ENCODE results near the gene PACSIN2. TPM values are rescaled to one million over a fixed set of nuclear protein-coding genes. Genes with fewer than 3 reads are reported as not detected.

PACSIN2 gene
- total and polyA plus RNA-seq, 2 of the 13 experiments (the other 11 are each of a cell fraction or from before 2014, with no cell fraction given), result 54.1 to 68.8 TPM

GRCh38 chr22:42862045-42862734 is 152.8 kb downstream of the PACSIN2 start:
- intact Hi-C loops (cut with micrococcal nuclease; ENCODE audit: unreplicated experiment), result no loop called here
- no peaks in the 10 kb centered on the region for H4K20me1 ChIP-seq (ENCODE audit: insufficient read depth, low read length)
- no peak overlapping the region for H3K9ac ChIP-seq (ENCODE audit: insufficient read depth, low read depth, low read length)
- ChIA-PET CTCF (ENCODE audit: low intra/inter-chr PET ratio, low total read pairs) (no interaction called here), POLR2A (interaction anchor here (1.1 kb wide), 1 partner anchor 153 kb away, joined by 4 read pairs; the partner anchor contains the start of gene PACSIN2)
- H3K79me2 ChIP-seq (ENCODE audit: insufficient read depth, low read length), result no peaks in the 10 kb centered on the region
- 63% methylated on average over 7 of the region's 7 CpGs for WGBS (ENCODE audit: low lambda C conversion rate)
- no TSS peak for BruUV-seq (replicated peaks)
- peaks cover 33% of the 10 kb centered on the region for H3K4me1 ChIP-seq (ENCODE audit: insufficient read depth, low read length)
- H3K36me3 ChIP-seq (replicated peaks in 1 of 2; ENCODE audit: control insufficient read depth in 1 of 2, insufficient read depth in 2 of 2, low read length in 2 of 2), result no peaks in the 10 kb centered on the region; a peak in 1 of 5 replicates
- no peak overlapping the region; the same call in 1 of the 2 replicates for H3K4me2 ChIP-seq (ENCODE audit: low read depth, low read length)
- peak overlapping the region; percentile 34 for H3K27ac ChIP-seq (ENCODE audit: extremely low read length, insufficient read depth, low read length)
- in situ Hi-C loops (cut with HindIII; ENCODE audit: extremely low pct_ligation_motif_present, low pct_unique_long_range_greater_than_20kb), result no loop called here
- H3K9me3 ChIP-seq (ENCODE audit: low read length), result no peaks in the 10 kb centered on the region
- FAIRE-seq, result no peak
- no peak overlapping the region for H3K4me3 ChIP-seq (replicated peaks in 1 of 3; ENCODE audit: insufficient read depth in 1 of 3, low read depth in 2 of 3, low read length in 3 of 3)
- H3K27me3 ChIP-seq (ENCODE audit: control insufficient read depth in 1 of 2, insufficient read depth in 2 of 2, low read length in 2 of 2), result no peaks in the 10 kb centered on the region
- H2AFZ ChIP-seq (ENCODE audit: low read length), result no peak overlapping the region
- peak; percentile 62 for DNase-seq (ENCODE audit: low spot score)
- ATAC-seq, result peak; percentile 11; the same call in 1 of the 3 replicates
- TF ChIP-seq ZNF12 (CRISPR knock-in tag; IDR thresholded peaks at IDR 0.05) (no peak), LRRFIP1 (CRISPR knock-in tag; conservative IDR thresholded peaks at IDR 0.05) (no peak), CEBPB (IDR thresholded peaks at IDR 0.05; ENCODE audit: borderline replicate concordance, low read depth, low read length) (peak; percentile 56), ZNF670 (CRISPR knock-in tag; IDR thresholded peaks at IDR 0.05; ENCODE audit: borderline replicate concordance) (0 out of 2 replicates have a peak, but pooled peaks have one; percentile 53), E2F2 (CRISPR knock-in tag; IDR thresholded peaks at IDR 0.05; ENCODE audit: borderline replicate concordance) (no peak), TBX2 (CRISPR knock-in tag; IDR thresholded peaks at IDR 0.05; ENCODE audit: borderline replicate concordance) (0 out of 2 replicates have a peak, but pooled peaks have one; percentile 18), PAXIP1 (CRISPR knock-in tag; conservative IDR thresholded peaks at IDR 0.05) (peak; percentile 46; the same call in 1 of the 2 replicates), ZNF770 (CRISPR knock-in tag; IDR thresholded peaks at IDR 0.05) (peak; percentile 95), ZMYM3 (CRISPR knock-in tag; IDR thresholded peaks at IDR 0.05) (peak; percentile 70), NAIF1 (CRISPR knock-in tag; IDR thresholded peaks at IDR 0.05; ENCODE audit: borderline replicate concordance) (no peak), CREB1 (IDR thresholded peaks at IDR 0.05) (no peak), CREB1 (CRISPR knock-in tag; IDR thresholded peaks at IDR 0.05) (no peak), NFE2 (CRISPR knock-in tag; IDR thresholded peaks at IDR 0.05) (no peak), MAFG (CRISPR knock-in tag; IDR thresholded peaks at IDR 0.05) (no peak)
